SKM-1 treated with dmso at 0.1 percent for 144 hours (cell line): ENCODE measurements around the gene ELP5.

Experiments
- DNase-seq: peaks from one replicate; lab custom pipeline; 2025; ENCODE audit not compliant: unreplicated experiment; lab: John Stamatoyannopoulos, UW

Gene ELP5

GRCh38 chr17:7282752-7283321, 30.8 kb downstream of the ELP5 start:
- no peak for DNase-seq

DNA sequence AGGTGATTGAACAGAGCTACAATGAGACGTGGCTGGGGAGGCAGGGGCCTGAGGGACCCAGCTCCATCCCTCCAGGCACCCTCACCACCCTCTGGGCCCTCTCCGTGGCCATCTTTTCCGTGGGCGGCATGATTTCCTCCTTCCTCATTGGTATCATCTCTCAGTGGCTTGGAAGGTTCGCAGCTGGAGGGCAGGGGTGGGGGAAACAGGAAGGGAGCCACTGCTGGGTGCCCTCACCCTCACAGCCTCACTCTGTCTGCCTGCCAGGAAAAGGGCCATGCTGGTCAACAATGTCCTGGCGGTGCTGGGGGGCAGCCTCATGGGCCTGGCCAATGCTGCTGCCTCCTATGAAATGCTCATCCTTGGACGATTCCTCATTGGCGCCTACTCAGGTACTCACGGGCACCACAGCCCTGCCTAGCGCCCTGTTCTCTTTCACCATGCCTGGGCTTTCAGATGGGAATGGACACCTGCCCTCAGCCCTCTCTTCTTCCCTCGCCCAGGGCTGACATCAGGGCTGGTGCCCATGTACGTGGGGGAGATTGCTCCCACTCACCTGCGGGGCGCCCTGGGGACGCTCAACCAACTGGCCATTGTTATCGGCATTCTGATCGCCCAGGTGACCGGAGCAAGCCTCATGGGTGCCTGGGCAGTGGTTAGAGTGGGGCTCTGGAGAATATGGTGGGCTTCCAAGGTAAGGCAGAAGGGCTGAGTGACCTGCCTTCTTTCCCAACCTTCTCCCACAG, 31.6 kb downstream of the ELP5 start:
- DNase-seq, result no peak

DNA sequence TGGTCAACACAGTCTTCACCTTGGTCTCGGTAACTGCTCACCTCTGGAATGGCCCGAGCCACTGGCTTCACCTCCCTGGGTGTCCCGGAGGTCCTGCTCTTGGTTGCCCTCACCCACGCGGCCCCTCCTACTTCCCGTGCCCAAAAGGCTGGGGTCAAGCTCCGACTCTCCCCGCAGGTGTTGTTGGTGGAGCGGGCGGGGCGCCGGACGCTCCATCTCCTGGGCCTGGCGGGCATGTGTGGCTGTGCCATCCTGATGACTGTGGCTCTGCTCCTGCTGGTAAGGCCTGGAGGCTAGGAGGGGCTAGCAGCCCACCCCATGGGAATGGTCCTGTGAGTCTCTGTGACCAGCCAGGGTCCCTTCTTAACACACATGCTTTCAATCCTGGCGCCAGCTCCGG, 32.9 kb downstream of the ELP5 start:
- DNase-seq, result no peak

DNA sequence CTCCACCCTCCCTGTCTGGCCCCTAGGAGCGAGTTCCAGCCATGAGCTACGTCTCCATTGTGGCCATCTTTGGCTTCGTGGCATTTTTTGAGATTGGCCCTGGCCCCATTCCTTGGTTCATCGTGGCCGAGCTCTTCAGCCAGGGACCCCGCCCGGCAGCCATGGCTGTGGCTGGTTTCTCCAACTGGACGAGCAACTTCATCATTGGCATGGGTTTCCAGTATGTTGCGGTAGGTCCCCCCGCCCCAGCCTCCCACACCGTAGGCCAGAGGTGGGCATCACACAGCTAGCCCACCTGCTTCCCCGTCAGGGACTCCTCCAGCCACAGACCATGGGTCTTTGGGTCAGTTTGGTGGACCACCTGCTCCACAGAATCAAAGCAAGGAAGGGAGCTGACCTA, 33.7 kb downstream of the ELP5 start:
- no peak for DNase-seq

DNA sequence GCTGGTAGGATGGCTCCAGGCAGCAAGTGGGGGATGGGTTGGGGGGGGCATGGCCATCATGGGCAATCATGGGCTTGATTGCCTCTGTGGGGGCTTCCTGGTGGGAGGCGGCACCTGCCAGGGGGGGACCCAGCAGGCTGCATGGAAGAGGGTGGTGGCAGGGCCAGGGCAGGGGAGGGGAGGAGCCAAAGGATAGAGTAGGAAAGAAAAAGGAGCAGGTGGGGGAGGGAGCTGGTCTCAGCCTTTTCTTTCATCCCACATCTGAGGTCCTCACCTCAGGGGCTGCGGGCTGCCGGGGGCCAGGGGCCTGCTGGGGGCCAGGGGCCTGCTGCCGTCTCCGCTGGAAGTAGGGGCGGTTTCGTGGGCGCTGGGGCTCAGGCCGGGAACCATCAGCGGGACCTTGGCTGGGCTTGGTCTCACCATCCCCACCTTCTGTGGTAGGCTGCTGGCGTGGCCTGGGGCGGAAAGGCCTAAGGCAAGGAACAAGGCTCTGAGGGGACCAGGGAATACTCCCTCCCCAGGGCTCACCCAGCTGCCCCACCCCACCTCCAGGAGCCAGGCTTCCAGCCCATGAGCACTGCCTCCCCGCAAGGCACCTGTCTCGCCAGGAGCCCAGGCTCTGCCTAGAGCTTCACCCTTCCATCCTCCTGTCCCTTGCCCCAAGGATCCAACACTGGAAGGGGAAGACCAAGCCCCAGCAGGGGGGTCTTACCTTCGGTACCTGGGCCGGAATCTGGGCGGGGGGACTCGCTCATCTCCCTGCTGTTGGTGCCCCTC, 37.4 kb downstream of the ELP5 start:
- DNase-seq, result no peak

DNA sequence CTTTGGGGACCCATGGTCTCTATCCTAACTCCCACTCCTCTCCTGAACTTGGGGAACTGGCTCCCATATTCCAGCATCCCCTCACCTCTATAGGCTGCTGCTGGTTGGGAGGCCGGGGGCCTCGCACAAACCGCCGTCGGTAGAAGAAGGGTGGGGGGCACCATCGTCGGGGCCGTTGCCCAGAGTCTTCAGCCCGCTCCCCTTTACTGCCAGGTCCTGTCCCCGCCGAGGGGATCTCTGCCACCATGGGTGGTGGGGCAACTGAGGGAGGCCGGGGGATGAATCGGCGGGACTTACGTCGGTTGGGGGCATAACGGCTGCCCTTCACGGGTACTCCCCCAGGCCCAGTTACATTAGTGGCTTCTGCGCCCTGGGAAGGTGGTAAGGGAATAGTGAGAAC, 38.2 kb downstream of the ELP5 start:
- DNase-seq, result no peak

GRCh38 chr17:7290685-7291084, 38.7 kb downstream of the ELP5 start:
- DNase-seq, result no peak

- DNase-seq, result no peak
Measured at GRCh38 chr17:7292194-7292593, 40.2 kb downstream of the ELP5 start.

GRCh38 chr17:7292729-7293128, 40.7 kb downstream of the ELP5 start:
- DNase-seq, result no peak

DNA sequence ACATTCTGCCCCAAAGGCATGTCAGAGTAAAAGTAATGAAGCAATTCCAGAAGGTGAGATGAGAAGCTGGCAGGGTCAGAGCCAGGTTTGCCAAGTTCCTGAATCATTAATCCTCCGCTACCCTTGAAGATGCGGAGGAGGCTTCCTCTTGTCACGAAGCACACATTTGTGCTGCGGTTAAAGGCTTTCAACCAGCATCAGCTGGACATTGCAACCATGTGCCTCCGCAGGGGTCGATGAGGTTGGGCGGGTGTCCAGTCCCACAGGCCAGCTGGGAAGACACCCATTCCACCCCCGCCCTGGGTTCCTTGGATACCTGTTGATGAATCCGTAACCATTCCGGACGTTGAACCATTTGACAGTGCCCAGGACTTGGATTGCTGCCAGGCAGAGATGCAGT, 41.1 kb downstream of the ELP5 start:
- DNase-seq, result no peak

DNA sequence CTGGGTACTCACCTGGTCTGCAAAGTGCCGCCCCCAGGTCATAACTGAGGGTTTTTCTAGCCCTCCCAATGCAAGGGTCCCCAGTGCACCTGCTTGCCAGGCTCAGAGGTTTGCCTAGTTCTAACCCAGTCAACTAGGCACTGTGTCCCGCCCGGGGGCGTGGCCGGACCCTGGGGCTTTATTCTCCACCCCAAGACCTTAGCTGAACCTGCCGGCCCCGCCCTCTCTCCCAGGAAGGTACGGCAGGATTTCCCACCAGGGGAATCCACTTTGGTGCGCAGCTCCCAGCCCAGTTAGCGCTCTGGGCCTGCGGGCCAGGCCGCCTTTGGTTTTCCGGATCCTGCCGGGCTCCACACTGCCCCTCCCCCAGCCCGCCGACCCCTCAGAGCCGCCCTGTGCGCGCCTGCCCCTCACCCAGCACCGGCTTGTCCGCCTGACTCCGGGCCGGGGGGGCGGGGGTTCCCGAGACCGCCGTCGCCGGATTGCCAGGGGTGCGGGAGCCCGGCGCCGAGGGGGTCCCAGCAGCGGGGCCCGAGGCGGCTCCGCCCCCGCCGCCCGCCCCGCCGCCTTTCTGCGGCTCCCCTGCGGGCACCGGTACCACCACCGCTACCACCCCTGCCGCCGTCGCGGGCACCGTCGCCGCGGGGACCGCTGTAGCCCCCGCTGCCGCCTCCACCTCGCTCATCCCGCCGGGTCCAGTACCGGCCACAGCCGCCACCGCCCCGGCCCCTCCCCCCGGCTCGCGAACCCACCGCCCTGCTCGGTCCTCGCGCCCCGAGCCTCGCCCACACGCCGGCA, 42.0 kb downstream of the ELP5 start:
- DNase-seq, result no peak

- DNase-seq, result peak; percentile 45
Measured at GRCh38 chr17:7294614-7295153, 42.7 kb downstream of the ELP5 start, which contains the start of gene YBX2. Gene YBX2, minus strand, starts transcription at chr17:7294639. Its CDS starts 139 bp downstream, at chr17:7294500.

GRCh38 chr17:7295230-7296180, 43.5 kb downstream of the ELP5 start:
- DNase-seq, result no peak

DNA sequence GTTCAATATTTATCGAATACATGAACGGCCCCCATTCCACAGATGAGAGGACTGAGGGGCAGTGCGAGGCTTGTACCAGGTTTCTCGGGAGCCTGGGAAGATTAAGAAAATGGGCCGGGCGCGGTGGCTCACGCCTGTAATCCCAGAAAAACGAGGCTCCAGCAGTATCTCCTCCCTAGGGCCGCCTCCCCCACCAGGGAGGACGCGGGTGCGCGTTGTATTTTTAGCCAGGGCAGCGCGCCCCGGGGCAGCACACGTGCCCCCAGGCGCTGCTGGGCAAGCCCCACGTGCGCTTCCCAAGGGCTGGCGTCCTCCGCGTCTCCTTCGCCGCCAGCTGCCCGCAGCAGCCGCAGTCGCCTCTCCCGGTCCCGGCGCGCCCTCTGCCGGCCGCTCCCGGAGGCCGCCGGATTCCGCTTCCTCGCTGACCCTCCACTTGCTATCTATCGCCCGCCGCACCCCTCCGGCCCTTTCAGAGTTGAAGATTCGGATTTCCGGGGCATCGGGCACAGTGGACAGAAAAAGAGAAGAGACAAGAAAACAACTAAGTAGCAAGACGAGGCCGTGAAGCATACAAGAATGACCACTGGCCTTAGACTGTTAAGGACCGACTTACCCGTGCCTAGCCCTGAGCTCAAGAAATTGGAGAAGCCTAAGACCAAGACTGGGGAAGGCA, 44.3 kb downstream of the ELP5 start:
- DNase-seq, result peak; percentile 30

- no peak for DNase-seq
Measured at GRCh38 chr17:7304179-7304578, 52.2 kb downstream of the ELP5 start.

DNA sequence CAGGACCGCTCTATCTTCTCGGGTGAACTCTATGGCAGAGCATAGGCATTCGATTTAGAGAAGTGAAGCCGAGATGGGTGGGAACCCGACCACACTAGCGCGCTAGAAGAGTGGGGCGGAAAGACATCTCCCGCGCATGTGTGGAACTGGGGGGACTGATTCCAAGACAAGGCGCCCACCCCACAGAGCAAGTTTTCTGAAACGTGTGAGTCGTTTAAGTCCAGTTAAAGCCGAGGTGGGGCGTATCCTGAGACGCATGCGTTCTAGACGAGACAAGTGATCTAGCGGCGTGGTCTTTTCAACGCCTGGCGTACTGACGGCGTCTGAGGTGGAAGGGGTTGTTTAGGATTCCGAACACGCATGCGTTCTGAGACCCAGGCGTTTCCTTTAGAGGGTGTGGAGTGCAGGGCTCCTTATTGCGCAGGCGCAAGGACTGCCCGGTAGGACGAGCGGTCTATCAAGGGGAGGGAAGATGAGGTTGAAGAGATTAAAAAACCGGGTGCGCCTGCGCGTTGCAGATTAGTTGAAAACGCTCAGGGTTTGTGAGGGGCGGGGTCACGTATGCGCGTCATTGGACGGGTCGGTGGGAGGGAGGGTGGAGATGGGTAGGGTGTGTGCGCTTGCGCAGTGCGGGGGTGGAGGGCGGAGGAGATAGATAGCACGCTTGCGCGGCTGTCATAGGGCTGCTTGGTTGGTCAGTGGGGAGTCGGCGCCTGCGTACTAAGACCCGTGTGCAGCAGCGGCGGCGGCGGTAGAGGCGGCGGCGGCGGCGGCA, 55.1 kb downstream of the ELP5 start, which contains the start of gene EIF5A:
Gene EIF5A (plus strand): TSS at position 718 of the 775 bp plus-strand sequence. CDS start 2,008 bp downstream, outside the sequence.
- peak; percentile 94 for DNase-seq

DNA sequence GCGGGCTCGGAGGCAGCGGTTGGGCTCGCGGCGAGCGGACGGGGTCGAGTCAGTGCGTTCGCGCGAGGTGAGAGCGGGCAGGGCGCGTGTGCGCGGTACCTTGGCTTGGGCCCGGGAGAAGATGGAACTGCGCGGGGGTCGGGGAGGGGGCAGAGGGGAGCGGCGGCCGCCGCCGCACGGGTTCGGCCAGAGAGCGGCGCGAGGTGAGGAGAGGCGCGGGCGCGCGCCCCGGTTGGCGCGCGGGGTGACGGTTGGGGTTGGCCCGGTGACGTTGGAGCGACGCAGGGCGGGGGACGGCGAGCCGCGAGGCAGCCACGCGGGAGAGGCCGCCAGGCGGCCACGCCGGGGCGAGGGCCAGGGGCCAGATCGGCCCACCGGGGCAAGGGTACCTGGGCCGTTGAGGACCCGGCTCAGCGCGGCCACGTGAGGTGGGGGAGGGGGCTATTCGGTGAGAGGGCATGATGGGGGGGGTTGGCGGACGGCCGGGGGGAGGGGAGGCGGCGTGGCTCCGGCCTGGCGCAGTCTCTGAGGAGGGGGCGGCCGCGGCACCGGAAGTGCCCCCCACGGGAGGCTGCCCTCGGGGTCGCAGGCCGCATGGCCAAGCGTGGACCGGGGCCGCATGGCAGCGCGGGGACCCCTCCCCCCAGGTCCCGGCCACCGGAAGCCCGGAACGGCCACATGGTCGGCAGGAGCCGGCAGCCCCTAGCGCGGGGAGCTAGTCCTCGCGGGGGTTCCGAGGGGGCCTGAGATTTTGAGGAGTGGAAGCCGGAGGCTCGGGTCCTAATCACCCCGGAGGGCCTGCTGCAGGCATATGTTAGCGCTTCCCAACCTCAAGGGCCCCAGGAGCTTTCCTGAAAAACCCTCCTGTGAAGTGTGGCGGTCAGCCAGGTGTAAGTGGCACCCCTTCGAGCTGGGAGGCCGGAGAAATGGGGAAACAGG, 55.9 kb downstream of the ELP5 start:
- DNase-seq, result no peak
